Measurements from ENCODE around the gene WFS1. TPM values are rescaled to one million over a fixed set of nuclear protein-coding genes. Genes with fewer than 3 reads are reported as not detected.

Gene WFS1
- total RNA-seq, 1 experiment from 2014 or later: 57.1 TPM

DNA sequence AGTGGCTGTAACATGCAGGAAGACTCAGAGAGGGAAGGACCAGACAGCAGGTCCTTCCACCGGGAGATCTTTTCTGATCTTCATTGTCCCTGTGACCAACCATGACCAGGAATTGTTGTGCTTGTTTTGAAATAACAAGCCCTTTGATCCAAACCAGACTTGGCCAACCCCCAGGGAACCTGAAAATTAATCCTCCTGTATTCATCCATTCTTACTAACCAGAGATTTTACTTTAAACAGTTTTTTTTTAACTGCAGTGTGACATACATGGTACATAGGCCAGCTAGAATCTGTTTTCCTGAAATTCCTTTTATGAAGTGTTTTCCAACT lies 4.0 kb downstream of the WFS1 start:
- Histone ChIP-seq H3K9me3 (ENCODE audit: insufficient read depth, low read depth) (no peaks in the 10 kb centered on the region), H3K4me3 (peak overlapping the region; percentile 23; the same call in 1 of the 2 replicates), H3K27ac (peak overlapping the region; percentile 38), H3K79me2 (ENCODE audit: low read depth) (peaks cover 11% of the 10 kb centered on the region; the same call in 1 of the 2 replicates), H3K9me2 (ENCODE audit: insufficient read depth) (no peaks in the 10 kb centered on the region), H4K20me1 (ENCODE audit: insufficient read depth) (peaks cover 27% of the 10 kb centered on the region), H3K4me2 (peak overlapping the region; percentile 61), H2AFZ (no peak overlapping the region), H3F3A (ENCODE audit: insufficient read depth, low read depth) (peaks cover 22% of the 10 kb centered on the region), H3K36me3 (ENCODE audit: low read depth) (no peaks in the 10 kb centered on the region), H3K27me3 (ENCODE audit: insufficient read depth, low read depth) (no peaks in the 10 kb centered on the region), H3K4me1 (replicated peaks; ENCODE audit: insufficient read depth) (peaks cover 39% of the 10 kb centered on the region)
- no peak for TF ChIP-seq EZH2 (IDR thresholded peaks at IDR 0.05; ENCODE audit: low read depth)
- TF ChIP-seq, protein P1, sequence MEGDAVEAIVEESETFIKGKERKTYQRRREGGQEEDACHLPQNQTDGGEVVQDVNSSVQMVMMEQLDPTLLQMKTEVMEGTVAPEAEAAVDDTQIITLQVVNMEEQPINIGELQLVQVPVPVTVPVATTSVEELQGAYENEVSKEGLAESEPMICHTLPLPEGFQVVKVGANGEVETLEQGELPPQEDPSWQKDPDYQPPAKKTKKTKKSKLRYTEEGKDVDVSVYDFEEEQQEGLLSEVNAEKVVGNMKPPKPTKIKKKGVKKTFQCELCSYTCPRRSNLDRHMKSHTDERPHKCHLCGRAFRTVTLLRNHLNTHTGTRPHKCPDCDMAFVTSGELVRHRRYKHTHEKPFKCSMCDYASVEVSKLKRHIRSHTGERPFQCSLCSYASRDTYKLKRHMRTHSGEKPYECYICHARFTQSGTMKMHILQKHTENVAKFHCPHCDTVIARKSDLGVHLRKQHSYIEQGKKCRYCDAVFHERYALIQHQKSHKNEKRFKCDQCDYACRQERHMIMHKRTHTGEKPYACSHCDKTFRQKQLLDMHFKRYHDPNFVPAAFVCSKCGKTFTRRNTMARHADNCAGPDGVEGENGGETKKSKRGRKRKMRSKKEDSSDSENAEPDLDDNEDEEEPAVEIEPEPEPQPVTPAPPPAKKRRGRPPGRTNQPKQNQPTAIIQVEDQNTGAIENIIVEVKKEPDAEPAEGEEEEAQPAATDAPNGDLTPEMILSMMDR (conservative IDR thresholded peaks at IDR 0.05): no peak
- no peak for DNase-seq
- intact Hi-C loops (cut with micrococcal nuclease; ENCODE audit: unreplicated experiment): loop anchor here (2.0 to 5.0 kb wide), 2 partner anchors 39 to 414 kb away; no protein-coding TSS in a partner anchor
- CTCF ChIA-PET: no interaction called here
- POLR2A ChIA-PET (ENCODE audit: unreplicated experiment): no interaction called here
- BruUV-seq (replicated peaks): no TSS peak

DNA sequence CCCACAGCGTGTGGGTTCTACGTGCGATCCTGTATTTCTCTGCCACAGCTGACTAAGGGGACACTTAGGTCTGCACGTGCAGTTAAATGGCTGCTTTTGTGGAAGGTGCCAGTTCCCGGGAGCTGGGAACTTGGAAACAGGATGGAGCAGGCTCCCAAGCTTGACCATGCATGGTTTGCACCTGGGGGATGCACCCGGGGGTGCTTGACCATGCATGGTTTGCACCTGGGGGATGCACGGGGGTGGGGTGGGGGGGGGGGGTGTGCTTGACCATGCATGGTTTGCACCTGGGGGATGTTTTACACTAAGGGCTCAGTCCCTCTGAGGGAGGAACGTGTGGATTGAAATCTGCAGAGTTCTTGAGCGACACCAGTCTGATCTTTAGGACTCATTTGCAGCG lies 5.7 kb downstream of the WFS1 start:
- DNase-seq: no peak
- intact Hi-C loops (cut with micrococcal nuclease; ENCODE audit: unreplicated experiment): no loop called here
- H2AFZ ChIP-seq: no peak overlapping the region
- H3K4me3 ChIP-seq: no peak overlapping the region
- peaks cover 22% of the 10 kb centered on the region for H3F3A ChIP-seq (ENCODE audit: insufficient read depth, low read depth)
- TF ChIP-seq EZH2 (IDR thresholded peaks at IDR 0.05; ENCODE audit: low read depth): no peak
- TF ChIP-seq, protein P1 (conservative IDR thresholded peaks at IDR 0.05): no peak
- ChIA-PET CTCF (no interaction called here), POLR2A (ENCODE audit: unreplicated experiment) (interaction anchor here (0.6 kb wide), 1 partner anchor 466 kb away, joined by 32 read pairs; no protein-coding TSS in a partner anchor)
- no TSS peak for BruUV-seq (replicated peaks)
- no peaks in the 10 kb centered on the region for H3K9me3 ChIP-seq (ENCODE audit: insufficient read depth, low read depth)
- H3K79me2 ChIP-seq (ENCODE audit: low read depth): peaks cover 11% of the 10 kb centered on the region; the same call in 1 of the 2 replicates
- H3K4me1 ChIP-seq (replicated peaks; ENCODE audit: insufficient read depth): peaks cover 34% of the 10 kb centered on the region
- no peak overlapping the region for H3K4me2 ChIP-seq
- H3K27me3 ChIP-seq (ENCODE audit: insufficient read depth, low read depth): no peaks in the 10 kb centered on the region
- peaks cover 27% of the 10 kb centered on the region for H4K20me1 ChIP-seq (ENCODE audit: insufficient read depth)
- H3K36me3 ChIP-seq (ENCODE audit: low read depth): no peaks in the 10 kb centered on the region
- no peaks in the 10 kb centered on the region for H3K9me2 ChIP-seq (ENCODE audit: insufficient read depth)
- no peak overlapping the region for H3K27ac ChIP-seq

DNA sequence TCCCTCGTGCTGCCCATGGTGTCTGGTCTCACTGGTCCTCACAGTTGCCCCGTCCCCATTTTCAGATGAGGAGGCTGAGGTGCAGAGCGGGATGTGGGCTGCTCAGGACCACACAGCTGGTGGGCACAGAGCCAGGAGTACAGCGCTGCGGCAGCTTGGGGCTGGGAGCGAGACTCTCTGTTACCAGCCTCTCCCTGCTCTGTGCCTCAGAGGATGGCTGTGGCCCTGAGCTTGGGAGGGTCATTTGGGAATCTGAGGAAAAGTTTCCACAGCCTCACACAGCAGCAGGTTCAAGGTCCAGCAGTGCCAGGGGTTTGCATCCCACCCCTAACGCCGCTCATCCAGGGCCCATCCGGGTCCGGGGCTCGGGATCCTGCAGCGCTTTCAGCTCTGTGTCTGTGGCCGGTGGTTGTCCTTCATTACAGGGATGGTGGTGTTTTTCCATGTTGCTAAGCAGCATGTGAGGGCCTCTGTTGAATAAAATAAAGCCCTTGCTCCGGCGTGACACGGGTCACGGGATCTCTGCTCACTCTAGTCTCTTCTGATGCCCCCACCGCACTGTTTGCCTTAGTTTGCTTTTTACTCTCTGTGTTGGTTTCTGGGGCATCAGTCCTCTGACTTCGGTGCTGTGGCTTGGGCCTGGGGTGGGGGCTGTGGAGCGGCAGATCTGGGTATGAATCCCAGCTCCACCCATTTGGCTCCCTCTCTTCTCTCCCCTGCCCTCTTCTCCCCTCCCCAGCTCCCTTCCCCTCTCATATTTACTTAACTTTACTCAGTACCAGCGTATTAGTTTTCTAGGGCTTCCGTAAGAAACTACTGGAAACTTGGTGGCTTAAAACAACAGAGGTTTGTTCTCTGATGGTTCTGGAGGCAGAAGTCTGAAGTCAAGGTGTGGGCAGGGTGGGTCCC lies 6.5 kb downstream of the WFS1 start:
- H3K4me1 ChIP-seq (replicated peaks; ENCODE audit: insufficient read depth): peaks cover 28% of the 10 kb centered on the region
- no peak overlapping the region for H2AFZ ChIP-seq
- no TSS peak for BruUV-seq (replicated peaks)
- H3K79me2 ChIP-seq (ENCODE audit: low read depth): peaks cover 11% of the 10 kb centered on the region; the same call in 1 of the 2 replicates
- H3F3A ChIP-seq (ENCODE audit: insufficient read depth, low read depth): peaks cover 22% of the 10 kb centered on the region
- no peak overlapping the region for H3K4me2 ChIP-seq
- CTCF ChIA-PET: no interaction called here
- no peaks in the 10 kb centered on the region for H3K36me3 ChIP-seq (ENCODE audit: low read depth)
- POLR2A ChIA-PET (ENCODE audit: unreplicated experiment): interaction anchor here (0.6 to 0.7 kb wide), 2 partner anchors 34 to 465 kb away, joined by 3 to 32 read pairs; no protein-coding TSS in a partner anchor
- H3K9me3 ChIP-seq (ENCODE audit: insufficient read depth, low read depth): no peaks in the 10 kb centered on the region
- no peak for TF ChIP-seq EZH2 (IDR thresholded peaks at IDR 0.05; ENCODE audit: low read depth)
- TF ChIP-seq, protein P1 (conservative IDR thresholded peaks at IDR 0.05): no peak
- H3K9me2 ChIP-seq (ENCODE audit: insufficient read depth): no peaks in the 10 kb centered on the region
- no peak overlapping the region for H3K27ac ChIP-seq
- DNase-seq: no peak
- H3K4me3 ChIP-seq: no peak overlapping the region
- peaks cover 21% of the 10 kb centered on the region for H4K20me1 ChIP-seq (ENCODE audit: insufficient read depth)
- intact Hi-C loops (cut with micrococcal nuclease; ENCODE audit: unreplicated experiment): no loop called here
- no peaks in the 10 kb centered on the region for H3K27me3 ChIP-seq (ENCODE audit: insufficient read depth, low read depth)
